Dedifferentiated amniotic fluid mesenchymal stem cell (primary cell): ENCODE results near the gene USP13.
"Not testable (repeated sequence)": the region's sequence is repeated elsewhere in the genome, so short reads cannot be mapped to it uniquely, and the experiment has no call there.

Experiments
- DNase-seq: peaks from one replicate; pipeline ENCODE4 v3.0.0-alpha.2; 2016; ENCODE audit errors: extremely low spot score

USP13 gene

DNA sequence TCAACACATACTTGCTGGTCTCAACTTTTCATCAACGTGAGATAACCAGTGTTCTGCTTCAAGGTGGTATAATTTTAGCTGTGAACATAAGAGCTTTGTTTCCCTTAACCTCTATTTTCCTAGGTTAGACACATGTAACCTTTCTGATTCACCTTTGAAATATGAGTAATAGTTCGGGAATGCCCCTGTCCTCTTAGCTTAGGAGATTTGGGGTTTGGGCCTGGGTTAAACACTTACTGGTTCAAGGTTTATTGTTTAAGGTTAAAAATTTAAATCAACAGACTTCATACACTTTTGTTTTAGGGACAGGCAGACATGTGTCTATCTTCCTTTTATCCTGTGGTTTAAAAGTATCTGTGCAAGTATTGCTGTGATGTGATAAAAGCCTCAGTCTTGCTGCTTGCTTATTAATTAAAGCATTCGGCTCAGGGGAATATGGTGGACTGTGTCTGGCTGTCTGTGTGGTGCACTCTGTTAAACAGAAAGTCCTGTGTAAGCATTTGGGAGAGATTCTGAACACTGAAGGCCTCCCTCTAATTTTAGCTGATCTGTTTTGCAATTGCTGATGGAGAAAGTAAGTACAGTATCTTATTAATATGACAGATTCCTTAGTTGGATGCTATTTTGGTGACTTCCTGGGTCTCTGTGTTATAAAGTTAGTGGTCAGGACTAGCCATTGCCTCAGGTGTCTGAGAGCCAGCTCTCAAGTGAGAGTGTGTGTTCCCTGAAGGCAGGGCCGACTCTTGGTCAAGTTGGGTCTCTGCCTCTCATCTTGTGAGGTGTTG, 81.8 kb downstream of the USP13 start:
- no peak for DNase-seq

DNA sequence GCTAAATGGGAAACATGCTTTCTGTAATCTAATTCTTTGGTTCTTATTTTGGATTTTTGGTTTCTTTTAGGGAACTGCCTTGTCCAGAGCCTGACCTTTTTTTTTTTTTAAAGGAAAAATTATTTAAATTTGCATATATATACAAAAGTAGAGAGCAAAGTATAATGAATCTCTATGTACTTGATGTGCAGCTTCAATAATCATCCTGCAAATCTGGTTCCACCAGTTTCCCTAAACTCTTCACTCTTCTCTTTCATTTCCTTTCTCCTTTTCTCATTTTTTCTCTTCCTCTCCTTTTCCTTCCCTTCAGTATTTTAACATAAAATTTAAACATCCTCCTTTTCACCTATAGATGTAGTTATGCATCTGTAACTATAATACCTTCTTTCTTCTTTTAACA, 82.5 kb downstream of the USP13 start:
- DNase-seq, result no peak

- DNase-seq, result no peak
Observed at GRCh38 chr3:179738998-179739397, 86.2 kb downstream of the USP13 start.

GRCh38 chr3:179739816-179740594, 87.2 kb downstream of the USP13 start:
- no peak for DNase-seq

GRCh38 chr3:179743913-179744312, 91.1 kb downstream of the USP13 start:
- no peak for DNase-seq

DNA sequence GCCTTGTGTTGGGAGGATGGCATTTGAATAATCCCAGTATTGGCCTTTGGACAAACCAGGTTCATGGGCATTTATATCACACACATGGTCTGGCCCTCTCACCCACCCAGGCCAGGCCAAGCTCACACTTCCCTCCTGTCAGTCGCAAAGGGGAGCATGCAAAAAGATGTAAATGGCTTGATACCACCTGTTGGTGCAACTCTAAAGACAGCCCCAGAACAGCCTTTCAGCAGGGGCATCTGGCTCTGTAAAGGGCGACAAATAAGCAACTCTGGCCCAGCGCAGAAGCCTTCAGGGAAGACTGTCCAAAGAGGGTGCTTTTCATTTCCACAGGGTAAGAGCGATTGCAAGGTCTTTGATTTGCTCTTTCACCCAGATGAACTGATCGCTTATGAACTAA, 91.8 kb downstream of the USP13 start:
- DNase-seq, result no peak

GRCh38 chr3:179745079-179745478, 92.2 kb downstream of the USP13 start:
- DNase-seq, result no peak

GRCh38 chr3:179745716-179746115, 92.9 kb downstream of the USP13 start:
- DNase-seq, result no peak

GRCh38 chr3:179750720-179751328, 98.0 kb downstream of the USP13 start:
- DNase-seq, result no peak

DNA sequence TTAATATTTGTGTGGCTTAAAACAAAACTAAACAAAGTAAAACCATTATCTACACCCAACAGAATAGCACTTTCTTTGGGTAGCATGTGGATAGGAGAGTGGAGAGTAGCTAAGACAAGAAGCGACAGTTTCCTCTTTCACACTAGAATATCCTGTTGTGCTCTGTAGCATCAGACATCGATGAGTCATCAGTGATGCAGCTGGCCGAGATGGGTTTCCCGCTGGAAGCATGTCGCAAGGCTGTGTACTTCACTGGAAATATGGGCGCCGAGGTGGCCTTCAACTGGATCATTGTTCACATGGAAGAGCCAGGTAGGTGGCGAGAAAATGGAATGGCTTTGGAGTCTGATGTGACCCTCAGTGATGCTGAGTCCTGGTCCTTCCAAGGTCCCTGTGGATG, 108.1 kb downstream of the USP13 start:
- no peak for DNase-seq

DNA sequence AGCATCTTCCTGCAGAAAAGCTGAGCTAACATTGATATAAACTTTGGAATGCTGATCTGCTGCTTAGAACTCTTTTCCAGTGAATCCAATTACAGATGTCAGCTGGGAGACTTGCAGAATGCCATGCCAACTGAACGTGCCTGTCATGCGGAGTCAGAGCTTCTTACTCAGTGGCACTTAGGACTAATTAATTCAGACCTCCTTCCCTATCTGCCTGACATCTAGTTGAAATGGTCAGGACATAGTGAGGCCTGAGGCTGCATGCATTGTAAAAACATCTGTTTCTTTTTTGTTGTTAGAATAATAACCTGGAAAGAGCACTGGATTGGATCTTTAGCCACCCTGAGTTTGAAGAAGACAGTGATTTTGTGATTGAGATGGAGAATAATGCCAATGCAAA, 112.6 kb downstream of the USP13 start:
- no peak for DNase-seq

DNA sequence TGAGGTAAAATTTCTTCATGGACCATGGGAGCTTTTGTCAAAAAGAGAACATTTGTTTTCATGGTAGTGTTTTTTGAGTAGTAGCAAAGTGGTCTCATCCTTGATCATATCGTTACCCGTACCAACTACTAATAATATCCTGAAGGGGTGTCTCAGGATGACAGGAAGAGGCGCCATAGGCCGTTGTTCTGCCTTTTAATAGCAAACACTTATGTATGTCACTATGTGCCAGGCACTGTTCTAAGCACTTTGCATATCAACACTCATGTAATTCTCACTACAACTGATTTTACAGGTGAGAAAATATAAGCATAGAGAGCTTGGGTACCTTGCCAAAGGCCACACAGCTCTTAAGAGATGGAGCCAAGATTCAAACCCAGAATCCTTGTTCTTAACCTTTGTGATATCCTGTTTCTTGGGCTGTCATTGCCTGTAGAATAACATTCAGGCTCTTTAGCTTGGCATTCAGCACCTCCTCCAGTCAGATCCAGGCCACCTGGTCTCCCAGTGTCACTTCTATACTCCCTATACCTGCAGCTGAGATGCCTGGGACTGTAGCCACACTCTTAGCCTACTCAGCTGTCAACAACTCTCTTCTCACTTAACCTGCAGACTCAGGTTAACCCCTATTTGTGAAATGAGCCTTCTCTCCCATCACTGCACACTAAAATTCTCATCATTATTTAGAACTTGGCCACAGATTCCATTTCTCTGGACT, 113.7 kb downstream of the USP13 start:
- DNase-seq, result no peak

GRCh38 chr3:179768080-179768479, 115.2 kb downstream of the USP13 start:
- DNase-seq, result peak; percentile 58

GRCh38 chr3:179769411-179770247, 116.8 kb downstream of the USP13 start:
- DNase-seq, result no peak

DNA sequence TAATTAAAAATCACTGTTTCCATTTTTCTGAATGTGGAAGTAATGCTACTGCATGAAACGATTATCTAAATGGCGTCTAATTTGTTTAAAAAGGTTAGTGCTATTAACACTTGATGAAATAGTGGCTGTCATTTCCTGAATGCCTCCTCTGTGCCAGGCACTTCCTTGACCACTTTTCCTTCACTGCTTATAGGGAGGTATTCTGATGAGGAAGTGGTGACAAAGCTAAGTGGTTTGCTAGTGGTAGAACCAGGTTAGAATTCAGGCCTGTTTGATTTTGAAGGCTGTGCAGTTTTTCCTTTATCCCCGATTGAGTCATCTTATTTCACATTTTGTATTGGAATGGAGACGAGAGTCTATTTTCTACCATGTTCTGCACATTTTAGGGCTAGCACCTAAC, 119.0 kb downstream of the USP13 start:
- no peak for DNase-seq

DNA sequence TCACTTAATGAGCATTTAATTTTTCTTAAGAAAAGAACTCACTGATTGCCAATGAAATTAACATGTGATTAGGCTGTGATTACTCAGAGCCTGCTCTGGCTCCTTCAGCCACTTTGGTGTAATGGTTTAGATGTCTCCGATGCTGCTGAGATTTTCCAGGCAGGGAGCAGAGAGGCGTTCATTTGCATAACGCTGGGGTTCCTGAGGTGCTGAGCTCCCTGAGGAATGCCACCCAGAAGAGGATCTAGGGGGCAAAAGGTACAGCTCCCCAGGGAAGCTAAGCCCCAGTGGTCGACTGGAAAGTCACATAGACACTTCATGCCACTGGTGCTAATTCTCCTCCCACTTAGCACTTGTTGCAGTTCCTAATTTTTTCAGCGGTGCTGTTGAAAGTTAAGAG, 119.5 kb downstream of the USP13 start:
- no peak for DNase-seq

DNA sequence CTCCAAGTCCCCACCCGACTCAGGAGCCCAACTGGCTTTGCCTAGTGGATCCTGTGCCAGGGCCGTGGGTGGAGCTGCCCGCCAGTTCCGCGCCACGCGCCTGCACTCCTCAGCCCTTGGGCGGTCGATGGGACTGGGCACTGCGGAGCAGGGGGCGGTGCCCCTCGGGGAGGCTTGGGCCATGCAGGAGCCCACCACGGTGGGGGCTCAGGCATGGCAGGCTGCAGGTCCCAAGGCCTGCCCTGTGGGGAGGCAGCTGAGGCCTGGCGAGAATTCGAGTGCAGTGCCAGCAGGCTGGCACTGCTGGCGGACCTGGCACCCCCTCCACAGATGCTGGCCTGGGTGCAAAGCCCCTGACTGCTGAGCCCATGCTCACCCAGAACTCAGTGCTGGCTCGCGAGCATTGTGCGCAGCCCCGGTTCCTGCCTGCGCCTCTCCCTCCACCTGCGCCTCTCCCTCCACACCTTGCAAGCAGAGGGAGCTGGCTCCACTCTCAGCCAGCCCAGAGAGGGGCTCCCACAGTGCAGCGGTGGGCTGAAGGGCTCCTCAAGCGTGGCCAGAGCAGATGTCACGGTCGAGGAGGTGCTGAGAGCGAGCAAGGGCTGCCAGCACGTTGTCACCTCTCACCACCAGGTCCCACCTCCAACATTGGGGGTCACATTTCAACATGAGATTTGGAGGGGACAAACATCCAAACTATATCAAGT, 122.7 kb downstream of the USP13 start:
- no peak for DNase-seq

GRCh38 chr3:179782841-179783240, 130.0 kb downstream of the USP13 start:
- not testable (repeated sequence) for DNase-seq

- no peak for DNase-seq
Observed at GRCh38 chr3:179788996-179789395, 136.2 kb downstream of the USP13 start.

- no peak for DNase-seq
Observed at GRCh38 chr3:179791793-179792192, 139.0 kb downstream of the USP13 start.

GRCh38 chr3:179794355-179794754, 141.5 kb downstream of the USP13 start:
- DNase-seq, result no peak
